GM12864 (cell line): Measurements from ENCODE around the gene ADGRD1.

Source experiments
- DNase-seq: peaks from one replicate; pipeline ENCODE4 v3.0.0-alpha.2; 2011; ENCODE audit warnings: low read depth
- H3K4me3 ChIP-seq: 2 replicates; pipeline ENCODE4 v1.5.1; 2011; ENCODE audit warnings: mild to moderate bottlenecking, low read depth, low read length, control low read depth
- TF ChIP-seq, protein P1 (sequence below): IDR thresholded peaks from 2 replicates; pipeline ENCODE4 v1.5.1; 2011; ENCODE audit warnings: low read depth, mild to moderate bottlenecking, moderate library complexity, low read length, control low read depth, inconsistent platforms; ENCODE audit errors: missing control alignments

ADGRD1 gene

DNA sequence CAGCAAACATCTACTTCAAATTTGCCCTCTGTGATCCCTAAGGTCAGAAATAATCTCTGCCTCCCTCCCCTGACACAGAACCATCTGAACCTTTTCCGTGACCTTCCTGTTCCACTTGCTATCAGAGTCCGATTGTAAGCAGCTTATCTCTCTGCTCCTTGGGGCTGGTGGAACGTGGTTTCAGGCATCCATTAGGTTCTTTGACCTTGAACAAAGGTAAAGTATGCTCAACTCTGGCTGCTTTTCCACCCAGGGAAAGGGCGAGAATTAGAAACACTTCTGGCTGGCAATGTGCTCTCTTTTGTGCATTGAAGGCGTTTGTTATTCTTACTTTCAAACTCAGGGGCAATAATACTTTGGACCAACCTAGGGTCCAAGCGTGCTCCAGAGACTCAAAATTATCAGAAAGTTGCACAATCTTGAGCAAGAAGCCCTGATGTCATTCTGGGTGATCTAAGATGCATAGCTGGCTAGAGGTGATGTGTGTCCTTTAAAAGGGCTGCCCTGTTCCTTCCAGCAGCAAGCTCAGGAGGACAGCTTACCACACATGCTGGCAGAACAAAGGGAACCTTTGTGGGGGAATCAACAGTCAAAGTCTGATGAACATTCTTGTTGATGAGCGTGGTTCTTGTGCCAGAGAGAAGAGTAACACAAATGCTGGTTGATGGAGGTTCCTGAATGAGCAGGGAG is 29.8 kb downstream of the ADGRD1 start:
- no peak overlapping the region for H3K4me3 ChIP-seq
- TF ChIP-seq, protein P1, sequence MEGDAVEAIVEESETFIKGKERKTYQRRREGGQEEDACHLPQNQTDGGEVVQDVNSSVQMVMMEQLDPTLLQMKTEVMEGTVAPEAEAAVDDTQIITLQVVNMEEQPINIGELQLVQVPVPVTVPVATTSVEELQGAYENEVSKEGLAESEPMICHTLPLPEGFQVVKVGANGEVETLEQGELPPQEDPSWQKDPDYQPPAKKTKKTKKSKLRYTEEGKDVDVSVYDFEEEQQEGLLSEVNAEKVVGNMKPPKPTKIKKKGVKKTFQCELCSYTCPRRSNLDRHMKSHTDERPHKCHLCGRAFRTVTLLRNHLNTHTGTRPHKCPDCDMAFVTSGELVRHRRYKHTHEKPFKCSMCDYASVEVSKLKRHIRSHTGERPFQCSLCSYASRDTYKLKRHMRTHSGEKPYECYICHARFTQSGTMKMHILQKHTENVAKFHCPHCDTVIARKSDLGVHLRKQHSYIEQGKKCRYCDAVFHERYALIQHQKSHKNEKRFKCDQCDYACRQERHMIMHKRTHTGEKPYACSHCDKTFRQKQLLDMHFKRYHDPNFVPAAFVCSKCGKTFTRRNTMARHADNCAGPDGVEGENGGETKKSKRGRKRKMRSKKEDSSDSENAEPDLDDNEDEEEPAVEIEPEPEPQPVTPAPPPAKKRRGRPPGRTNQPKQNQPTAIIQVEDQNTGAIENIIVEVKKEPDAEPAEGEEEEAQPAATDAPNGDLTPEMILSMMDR, result no peak
- DNase-seq, result no peak

DNA sequence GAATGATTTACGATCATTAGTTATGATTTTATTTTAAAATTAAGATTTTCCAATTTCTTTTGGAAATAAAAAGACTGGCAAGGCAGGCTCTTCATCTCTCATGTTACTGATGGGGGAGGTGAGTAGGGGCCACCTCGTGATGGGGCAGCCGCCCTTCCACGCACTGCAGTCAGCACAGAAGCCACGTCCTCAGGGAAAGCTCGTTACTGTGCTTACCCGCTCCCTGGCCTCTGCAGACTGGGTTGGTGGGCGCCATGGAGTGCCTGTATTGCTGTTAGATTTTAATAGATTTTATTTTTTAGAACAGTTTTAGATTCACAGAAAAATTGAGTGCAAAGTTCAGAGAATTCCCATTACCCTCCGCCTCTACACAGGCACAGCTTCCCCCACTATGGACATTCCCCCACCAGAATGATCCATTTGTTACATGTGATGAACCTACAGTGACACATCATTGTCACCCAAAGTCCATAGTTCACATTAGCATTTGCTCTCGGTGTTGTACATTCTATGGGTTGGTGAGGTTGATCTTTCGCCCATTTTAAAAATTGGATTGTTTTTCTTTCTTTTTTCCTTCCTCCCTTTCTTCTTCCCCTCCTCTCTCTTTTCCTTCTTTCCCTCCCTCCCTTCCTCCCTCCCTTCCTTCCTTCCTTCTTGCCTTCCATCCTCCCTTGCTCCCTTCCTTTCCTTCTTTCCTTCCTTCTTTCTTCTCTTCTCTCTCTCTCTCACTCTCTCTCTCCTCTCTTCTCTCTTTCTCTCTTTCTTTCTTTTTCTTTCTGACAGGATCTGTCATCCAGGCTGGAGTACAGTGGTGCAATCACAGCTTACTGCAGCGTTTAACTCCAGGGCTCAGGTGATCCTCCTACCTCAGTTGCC is 30.7 kb downstream of the ADGRD1 start:
- no peak overlapping the region for H3K4me3 ChIP-seq
- no peak for DNase-seq
- TF ChIP-seq, protein P1, result no peak

DNA sequence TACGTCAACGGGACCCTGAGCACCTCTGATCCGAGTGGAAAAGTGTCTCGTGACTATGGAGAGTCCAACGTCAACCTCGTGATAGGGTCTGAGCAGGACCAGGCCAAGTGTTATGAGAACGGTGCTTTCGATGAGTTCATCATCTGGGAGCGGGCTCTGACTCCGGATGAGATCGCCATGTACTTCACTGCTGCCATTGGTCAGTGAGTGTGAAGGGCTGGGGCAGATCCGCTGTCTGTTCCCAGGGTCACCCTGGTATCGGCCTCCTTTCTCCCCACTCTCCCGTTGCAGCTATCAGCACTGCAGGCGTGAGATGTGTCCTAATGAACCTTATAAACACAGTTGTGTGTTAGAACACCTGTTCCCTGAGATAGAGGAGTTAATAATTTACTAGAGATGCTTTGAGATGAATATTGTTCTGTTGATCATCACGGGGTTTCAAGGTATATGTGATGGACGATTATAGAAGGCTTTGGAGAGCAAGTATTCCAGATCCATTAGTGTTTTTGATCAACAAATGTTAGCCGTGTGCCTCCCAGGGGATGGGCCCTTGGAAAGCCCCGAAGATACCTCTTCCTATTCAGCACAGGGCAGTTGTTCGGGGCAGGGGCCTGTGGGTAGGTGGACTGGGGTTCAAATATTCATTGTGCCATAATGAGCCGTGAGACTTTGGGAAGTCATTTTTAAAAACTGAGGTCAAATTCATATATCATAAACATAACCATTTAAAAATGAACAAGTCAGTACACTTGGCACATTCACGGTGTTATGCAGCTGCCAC is 33.6 kb downstream of the ADGRD1 start:
- DNase-seq, result no peak
- H3K4me3 ChIP-seq, result no peak overlapping the region
- TF ChIP-seq, protein P1, result no peak

DNA sequence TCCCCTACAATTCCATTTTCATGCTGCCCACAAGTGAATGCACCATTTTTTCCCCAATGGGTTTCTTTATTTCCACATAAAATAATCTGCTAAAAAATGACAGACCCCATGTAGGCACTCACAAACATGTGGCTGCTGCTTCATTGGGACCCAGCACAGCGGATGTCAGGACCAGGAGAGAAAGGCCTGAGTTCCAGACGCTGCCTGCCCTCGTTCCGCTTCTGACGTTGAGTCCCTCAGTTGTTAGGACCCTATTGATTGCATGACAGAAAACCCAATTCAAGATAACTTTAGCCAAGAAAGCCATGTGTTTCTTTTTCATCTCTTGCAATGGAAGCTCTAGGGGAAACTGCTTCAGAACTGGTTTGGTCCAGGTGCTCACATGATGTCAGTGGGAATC is 34.6 kb downstream of the ADGRD1 start:
- no peak overlapping the region for H3K4me3 ChIP-seq
- no peak for DNase-seq
- TF ChIP-seq, protein P1, result no peak

DNA sequence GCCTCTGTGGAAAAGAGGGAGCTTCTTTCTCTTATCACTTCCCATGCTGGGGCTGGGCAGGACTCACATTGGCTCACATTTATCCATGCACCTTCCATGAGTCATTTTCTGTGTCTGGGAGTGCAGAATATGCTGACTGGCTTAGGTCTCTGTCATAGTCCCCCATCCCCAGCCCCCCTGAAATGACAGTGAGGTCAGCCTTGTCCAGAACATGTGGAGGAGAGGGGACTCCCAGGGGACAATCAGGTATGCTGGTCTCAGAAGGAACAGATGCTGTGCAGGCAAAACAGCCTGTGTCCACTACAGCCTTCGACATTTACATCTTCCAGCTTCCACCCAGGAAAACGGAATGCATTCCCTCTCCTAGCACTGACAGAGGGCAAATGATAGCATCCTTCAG is 35.0 kb downstream of the ADGRD1 start:
- TF ChIP-seq, protein P1, result no peak
- DNase-seq, result no peak
- H3K4me3 ChIP-seq, result no peak overlapping the region

DNA sequence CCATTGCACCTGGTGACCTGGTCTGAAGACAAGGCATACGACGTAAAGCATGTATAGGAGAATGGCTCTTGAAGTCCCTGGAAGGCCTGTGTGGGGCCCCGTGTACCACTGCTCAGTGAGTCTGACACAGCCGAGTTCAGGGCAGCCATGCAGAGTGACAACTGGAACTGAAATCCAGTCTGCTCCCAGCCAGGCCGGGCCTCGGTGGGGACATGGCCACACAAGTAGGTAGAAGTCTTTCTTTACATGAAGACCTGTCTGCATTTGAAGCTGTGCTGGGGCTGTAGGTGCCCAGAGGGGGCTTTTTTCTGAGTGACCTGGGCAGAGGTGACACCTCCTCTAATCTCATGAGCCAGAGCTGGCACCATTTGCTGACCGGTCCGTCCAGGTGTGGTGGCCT is 35.7 kb downstream of the ADGRD1 start:
- no peak overlapping the region for H3K4me3 ChIP-seq
- no peak for DNase-seq
- TF ChIP-seq, protein P1, result no peak
